Measurements from ENCODE around the gene LRRC75A. TPM values are rescaled to one million over a fixed set of nuclear protein-coding genes. Genes with fewer than 3 reads are reported as not detected.

The LRRC75A gene
- total and polyA plus RNA-seq, 4 donors: 0.08 to 22.6 (median 0.37) TPM

GRCh38 chr17:16486373-16487250 lies 5.4 kb downstream of the LRRC75A start:
- DNase-seq (ENCODE audit: low spot score): no peak
- 59% methylated on average over 24 of the region's 24 CpGs for WGBS
- Histone ChIP-seq H3K4me3 (ENCODE audit: low read depth in 1 of 3, low read length in 3 of 3) (no peak overlapping the region), H3K27ac (ENCODE audit: low read depth in 1 of 2, low read length in 2 of 2) (no peak overlapping the region), H3K9ac (ENCODE audit: low read depth in 1 of 2, low read length in 2 of 2) (no peak overlapping the region), H3K27me3 (ENCODE audit: control insufficient read depth in 4 of 4, insufficient read depth in 4 of 4, low read length in 3 of 4) (no peaks in the 10 kb centered on the region), H3K9me3 (ENCODE audit: control insufficient read depth in 4 of 4, low read length in 3 of 4) (no peaks in the 10 kb centered on the region), H3K36me3 (ENCODE audit: control insufficient read depth in 4 of 4, insufficient read depth in 3 of 4, low read depth in 1 of 4, low read length in 3 of 4) (no peaks in the 10 kb centered on the region), H3K4me1 (ENCODE audit: control insufficient read depth in 4 of 4, insufficient read depth in 4 of 4, low read length in 3 of 4) (peaks cover 3 to 20% (median 5%) of the 10 kb centered on the region in 4 donors)
- no peak for TF ChIP-seq NR2F2 (IDR thresholded peaks at IDR 0.05)
- TF ChIP-seq REST (IDR thresholded peaks at IDR 0.05): no peak
- TF ChIP-seq HNF4G (IDR thresholded peaks at IDR 0.05): no peak
- no peak for TF ChIP-seq SP1 (IDR thresholded peaks at IDR 0.05)
- no peak for TF ChIP-seq GABPA (IDR thresholded peaks at IDR 0.05 in 1 of 2, conservative IDR thresholded peaks at IDR 0.05 in 1 of 2)
- no peak for TF ChIP-seq HNF4A (conservative IDR thresholded peaks at IDR 0.05)
- no peak for TF ChIP-seq FOXA2 (IDR thresholded peaks at IDR 0.05)
- no peak for TF ChIP-seq EGR1 (IDR thresholded peaks at IDR 0.05; ENCODE audit: low read depth in 2 of 2)
- no peak for TF ChIP-seq ZBTB33 (IDR thresholded peaks at IDR 0.05)
- TF ChIP-seq TAF1 (conservative IDR thresholded peaks at IDR 0.05): no peak
- TF ChIP-seq JUND (IDR thresholded peaks at IDR 0.05): no peak
- TF ChIP-seq CTCF (IDR thresholded peaks at IDR 0.05; ENCODE audit: low read depth, low read length, missing input control): no peak
- TF ChIP-seq YY1 (IDR thresholded peaks at IDR 0.05): no peak
- TF ChIP-seq ATF3 (IDR thresholded peaks at IDR 0.05): no peak
- TF ChIP-seq MAX (IDR thresholded peaks at IDR 0.05): no peak
